Left renal pelvis (tissue), 4 donors: Measurements from ENCODE around the gene FYTTD1. TPM values are rescaled to one million over a fixed set of nuclear protein-coding genes. Genes with fewer than 3 reads are reported as not detected.
"Not testable (repeated sequence)": the region's sequence is repeated elsewhere in the genome, so short reads cannot be mapped to it uniquely, and the experiment has no call there.

Experiments
- DNase-seq, 4 donors: peaks; one replicate each; pipeline ENCODE4 v3.0.0-alpha.2; 2013; ENCODE audit warnings: low read depth in 4 of 4, low spot score in 3 of 4
- polyA plus RNA-seq, 4 donors: library from polyadenylated mRNA; unstranded; fragments of 120-200 nt; gene quantifications; one replicate each; pipeline ENCODE4 v1.2.1, GENCODE V29; 2013; ENCODE audit not compliant: insufficient read length in 4 of 4

The FYTTD1 gene, protein sequence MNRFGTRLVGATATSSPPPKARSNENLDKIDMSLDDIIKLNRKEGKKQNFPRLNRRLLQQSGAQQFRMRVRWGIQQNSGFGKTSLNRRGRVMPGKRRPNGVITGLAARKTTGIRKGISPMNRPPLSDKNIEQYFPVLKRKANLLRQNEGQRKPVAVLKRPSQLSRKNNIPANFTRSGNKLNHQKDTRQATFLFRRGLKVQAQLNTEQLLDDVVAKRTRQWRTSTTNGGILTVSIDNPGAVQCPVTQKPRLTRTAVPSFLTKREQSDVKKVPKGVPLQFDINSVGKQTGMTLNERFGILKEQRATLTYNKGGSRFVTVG
- 100 to 1,000 TPM in 3 of 4 donors, 10 to 100 TPM in 1; 86.2 to 128 (median 108) TPM for polyA plus RNA-seq

DNA sequence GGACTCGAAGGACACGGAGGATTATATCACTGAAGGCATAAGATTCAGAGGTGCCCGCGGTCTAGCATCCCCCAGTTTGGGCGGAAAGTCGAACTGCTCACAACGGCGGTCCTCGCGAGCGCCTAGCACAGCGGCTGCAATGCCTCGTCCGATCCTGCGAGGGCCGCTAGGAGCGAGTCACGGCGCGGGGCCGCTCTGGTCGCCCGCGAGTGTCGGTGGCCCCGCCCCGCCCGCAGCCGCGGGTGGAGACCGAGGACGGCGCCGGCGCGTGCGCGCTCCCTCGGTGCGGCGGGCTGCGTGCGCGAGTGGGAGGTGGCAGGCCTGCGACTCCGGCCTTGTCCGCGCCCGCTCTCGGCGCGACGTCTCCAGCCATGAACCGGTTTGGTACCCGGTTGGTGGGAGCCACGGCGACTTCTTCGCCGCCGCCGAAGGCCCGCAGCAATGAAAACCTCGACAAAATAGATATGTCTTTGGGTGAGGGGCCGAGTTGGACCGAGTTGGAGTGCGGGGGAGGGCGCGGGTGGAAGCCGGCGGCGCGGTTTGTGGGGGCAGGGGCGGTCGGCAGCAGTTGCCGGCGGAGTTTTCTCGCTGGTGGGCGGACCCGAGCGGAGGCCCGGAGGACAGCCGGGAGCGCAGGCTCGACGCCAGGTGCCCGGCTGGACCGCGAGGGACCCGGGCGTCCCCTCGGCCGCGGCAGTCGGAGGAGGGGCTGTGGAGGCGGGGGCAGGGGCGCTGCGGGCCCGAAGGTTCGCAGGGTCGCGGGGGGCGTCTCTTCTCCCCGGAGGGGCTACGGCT, at the start of gene FYTTD1:
Gene FYTTD1, plus strand, starts transcription at position 283 of the 795 bp plus-strand sequence. Its CDS starts 89 bp downstream, at position 372.
- DNase-seq: peak; percentile 63 to 77 (median 71)

GRCh38 chr3:197700095-197700494, 49.6 kb upstream of the FYTTD1 start:
- DNase-seq: no peak

- no peak for DNase-seq
These were observed 47.8 kb upstream of the FYTTD1 start for GRCh38 chr3:197701841-197702240.

- no peak for DNase-seq
These were observed 43.0 kb upstream of the FYTTD1 start for GRCh38 chr3:197706658-197707057.

GRCh38 chr3:197709135-197709534, 40.5 kb upstream of the FYTTD1 start:
- no peak for DNase-seq

GRCh38 chr3:197710965-197711364, 38.7 kb upstream of the FYTTD1 start:
- DNase-seq: not testable (repeated sequence)

- DNase-seq: peak; percentile 33 to 62 (median 48)
These were observed 37.5 kb upstream of the FYTTD1 start for GRCh38 chr3:197711973-197712707.

DNA sequence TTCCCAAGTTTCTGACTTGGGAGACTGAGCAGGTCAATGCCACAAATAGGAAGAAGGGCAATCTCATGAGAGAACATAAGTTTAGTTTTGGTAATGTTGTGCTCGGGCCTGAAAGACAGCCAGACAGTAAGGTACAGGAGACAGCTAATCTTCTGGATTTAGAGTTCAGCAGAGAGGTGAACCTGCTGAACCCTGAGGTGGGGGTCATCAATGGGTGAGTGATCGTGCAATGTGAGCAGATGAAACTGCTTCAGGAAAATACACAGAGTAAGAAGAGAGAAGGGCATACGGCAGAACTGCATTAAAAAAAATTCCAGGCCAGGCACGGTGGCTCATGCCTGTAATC, 36.2 kb upstream of the FYTTD1 start:
- DNase-seq: no peak

DNA sequence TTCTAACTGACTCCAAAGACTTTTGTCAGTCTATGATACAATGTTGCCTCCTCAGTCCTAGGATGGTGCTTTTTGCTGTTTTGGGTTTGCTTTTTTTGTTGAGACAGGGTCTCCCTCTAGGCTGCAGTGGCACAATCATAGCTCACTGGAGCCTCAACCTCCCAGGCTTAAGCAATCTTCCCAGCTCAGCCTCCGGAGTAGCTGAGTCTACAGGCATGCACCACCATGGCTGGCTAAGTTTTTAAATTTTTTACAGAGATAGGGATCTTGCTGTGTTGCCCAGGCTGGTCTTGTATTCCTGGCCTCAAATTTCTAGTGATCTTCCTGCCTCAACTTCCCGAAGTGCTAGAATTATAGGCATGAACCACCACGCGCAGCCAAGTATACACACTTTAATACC, 35.4 kb upstream of the FYTTD1 start:
- DNase-seq: no peak

DNA sequence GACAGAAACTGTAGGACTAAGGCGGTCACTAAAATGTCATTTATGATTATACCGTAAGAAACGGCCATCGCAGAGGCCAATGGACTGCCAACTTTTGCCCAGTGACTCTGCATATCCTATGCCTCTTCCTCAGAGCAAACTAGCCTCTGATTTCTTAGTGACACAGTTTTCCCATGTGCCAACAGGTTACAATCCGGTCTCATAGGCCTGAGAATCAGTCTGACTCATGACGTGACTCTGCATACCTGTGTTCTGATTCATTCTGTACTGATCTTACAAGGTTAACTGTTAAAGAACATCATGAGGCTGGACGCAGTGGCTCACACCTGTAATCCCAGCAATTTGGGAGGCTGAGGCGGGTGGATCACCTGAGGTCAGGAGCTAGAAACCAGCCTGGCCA, 30.8 kb upstream of the FYTTD1 start:
- no peak for DNase-seq

DNA sequence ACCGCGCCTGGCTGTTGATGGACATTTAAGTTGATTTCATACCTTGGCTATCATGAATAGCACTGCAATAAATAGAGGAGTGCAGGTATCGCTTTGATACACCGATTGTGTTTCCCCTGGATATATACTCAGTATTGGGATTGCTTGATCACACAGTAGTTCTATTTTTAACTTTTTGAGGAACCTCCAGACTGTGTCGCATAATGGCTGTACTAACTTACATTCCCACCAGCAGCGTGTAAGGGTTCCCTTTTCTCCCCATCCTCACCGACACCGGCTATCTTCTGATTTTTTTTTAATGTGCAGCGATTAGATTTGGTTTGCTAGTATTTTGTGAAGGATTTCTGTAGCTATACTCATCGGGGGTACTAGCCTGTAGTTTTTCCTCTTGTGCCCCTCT, 29.0 kb upstream of the FYTTD1 start:
- no peak for DNase-seq

GRCh38 chr3:197722734-197723133, 26.9 kb upstream of the FYTTD1 start:
- DNase-seq: no peak

DNA sequence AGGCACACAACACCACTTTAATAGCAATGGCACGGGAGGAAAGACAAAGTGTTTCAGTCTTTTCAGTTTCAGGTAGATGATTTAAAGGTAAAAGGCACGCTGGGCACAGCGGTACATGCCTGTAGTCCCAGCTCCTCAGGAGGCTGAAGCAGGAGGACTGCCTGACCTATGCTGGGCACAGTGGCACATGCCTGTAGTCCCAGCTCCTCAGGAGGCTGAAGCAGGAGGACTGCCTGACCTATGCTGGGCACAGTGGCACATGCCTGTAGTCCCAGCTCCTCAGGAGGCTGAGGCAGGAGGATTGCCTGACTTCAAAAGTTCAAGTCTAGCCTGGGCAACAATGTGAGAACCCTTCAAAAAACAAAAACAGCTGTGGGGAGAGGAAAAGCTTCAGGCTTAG, 21.8 kb upstream of the FYTTD1 start:
- not testable (repeated sequence) for DNase-seq

- DNase-seq: no peak
These were observed 21.2 kb upstream of the FYTTD1 start for GRCh38 chr3:197728487-197728886.

GRCh38 chr3:197730200-197730599, 19.5 kb upstream of the FYTTD1 start:
- DNase-seq: no peak

GRCh38 chr3:197730770-197731169, 18.9 kb upstream of the FYTTD1 start:
- not testable (repeated sequence) for DNase-seq

DNA sequence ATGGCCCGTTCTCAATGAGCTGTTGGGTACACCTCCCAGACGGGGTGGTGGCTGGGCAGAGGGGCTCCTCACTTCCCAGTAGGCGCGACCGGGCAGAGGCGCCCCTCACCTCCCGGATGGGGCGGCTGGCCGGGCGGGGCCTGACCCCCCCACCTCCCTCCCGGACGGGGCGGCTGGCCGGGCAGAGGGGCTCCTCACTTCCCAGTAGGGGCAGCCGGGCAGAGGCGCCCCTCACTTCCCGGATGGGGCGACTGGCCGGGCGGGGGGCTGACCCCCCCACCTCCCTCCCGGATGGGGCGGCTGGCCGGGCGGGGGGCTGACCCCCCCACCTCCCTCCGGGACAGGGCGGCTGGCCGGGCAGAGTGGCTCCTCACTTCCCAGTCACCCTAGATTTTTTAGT, 18.2 kb upstream of the FYTTD1 start:
- not testable (repeated sequence) for DNase-seq

- DNase-seq: no peak
These were observed 16.6 kb upstream of the FYTTD1 start for GRCh38 chr3:197733042-197733441.

GRCh38 chr3:197734667-197735318, 14.9 kb upstream of the FYTTD1 start:
- DNase-seq: no peak

GRCh38 chr3:197736010-197736490, 13.6 kb upstream of the FYTTD1 start:
- no peak for DNase-seq
